Measurements from ENCODE around the gene CLEC10A. TPM values are rescaled to one million over a fixed set of nuclear protein-coding genes. Genes with fewer than 3 reads are reported as not detected.
"Not testable (repeated sequence)": the region's sequence is repeated elsewhere in the genome, so short reads cannot be mapped to it uniquely, and the experiment has no call there.

CLEC10A gene
- total RNA-seq, 1 experiment from 2014 or later: not detected

DNA sequence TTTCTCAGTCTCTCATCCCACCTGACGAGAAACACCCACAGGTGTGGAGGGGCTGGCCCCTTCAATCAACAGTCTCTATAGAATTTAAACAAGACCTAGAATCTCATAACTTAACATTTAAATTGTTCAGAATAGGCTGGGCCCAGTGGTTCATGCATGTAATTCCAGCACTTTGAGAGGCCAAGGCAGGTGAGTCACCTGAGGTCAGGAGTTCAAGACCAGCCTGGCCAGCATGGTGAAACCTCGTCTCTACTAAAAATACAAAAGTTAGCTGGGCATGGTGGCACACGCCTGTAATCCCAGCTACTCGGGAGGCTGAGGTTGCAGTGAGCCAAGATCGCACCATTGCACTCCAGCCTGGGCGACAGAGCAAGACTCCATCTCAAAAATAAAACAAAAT, 9.5 kb upstream of the CLEC10A start:
- DNase-seq (ENCODE audit: low read depth, low spot score); in situ Hi-C loops (cut with HindIII; ENCODE audit: low pct_unique_long_range_greater_than_20kb, low sequenced_read_pairs): not testable (repeated sequence)

DNA sequence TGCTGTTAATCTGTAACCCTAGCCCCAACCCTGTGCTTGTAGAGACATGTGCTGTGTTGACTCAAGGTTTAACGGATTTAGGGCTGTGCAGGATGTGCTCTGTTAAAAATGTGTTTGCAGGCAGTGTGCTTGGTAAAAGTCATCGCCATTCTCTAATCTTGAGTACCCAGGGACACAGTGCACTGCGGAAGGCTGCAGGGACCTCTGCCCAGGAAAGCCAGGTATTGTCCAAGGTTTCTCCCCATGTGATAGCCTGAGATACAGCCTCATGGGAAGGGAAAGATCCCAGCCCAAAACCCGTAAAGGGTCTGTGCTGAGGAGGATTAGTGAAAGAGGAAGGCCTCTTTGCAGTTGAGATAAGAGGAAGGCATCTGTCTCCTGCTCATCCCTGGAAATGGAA, 8.4 kb upstream of the CLEC10A start:
- in situ Hi-C loops (cut with HindIII; ENCODE audit: low pct_unique_long_range_greater_than_20kb, low sequenced_read_pairs); DNase-seq (ENCODE audit: low read depth, low spot score): not testable (repeated sequence)

DNA sequence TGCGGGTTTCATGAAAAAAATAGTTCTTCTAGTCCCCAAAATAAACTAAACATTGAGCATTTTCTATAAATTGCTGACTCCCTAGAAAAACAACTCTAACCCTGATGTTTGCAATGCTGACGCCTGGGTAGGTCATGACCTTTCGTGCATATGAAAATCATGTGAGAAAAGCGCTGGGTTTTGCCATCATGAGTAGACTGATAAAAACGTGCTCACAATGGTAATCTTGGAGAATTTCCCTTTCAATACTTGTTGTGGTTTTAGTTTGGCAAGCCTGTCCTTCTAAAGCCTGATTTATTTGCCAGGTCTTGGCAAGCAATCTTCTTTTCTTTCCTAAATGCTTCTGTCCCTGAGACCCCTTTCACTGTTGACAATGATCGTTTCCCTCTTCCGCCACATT, 4.0 kb upstream of the CLEC10A start:
- in situ Hi-C loops (cut with HindIII; ENCODE audit: low pct_unique_long_range_greater_than_20kb, low sequenced_read_pairs): no loop called here
- DNase-seq (ENCODE audit: low read depth, low spot score): no peak

DNA sequence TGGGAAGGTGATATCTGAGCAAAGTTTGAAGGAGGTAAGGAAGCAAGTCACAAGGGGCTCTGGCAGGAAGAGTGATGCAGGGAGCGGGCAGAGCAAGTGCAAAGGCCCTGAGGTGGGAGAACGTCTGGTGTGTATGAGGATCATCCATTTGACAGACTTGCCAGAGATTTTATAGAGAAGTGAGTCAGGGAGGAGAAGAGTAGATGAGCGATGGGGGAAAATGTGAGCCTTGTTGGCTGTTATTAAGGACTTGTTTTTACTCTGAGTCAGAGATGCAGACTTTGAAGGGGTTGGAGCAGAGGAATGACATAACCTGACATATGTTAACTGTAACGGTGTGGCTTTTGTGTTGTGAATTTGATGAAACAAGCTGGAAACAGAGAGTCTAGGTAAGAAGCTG, 3.5 kb upstream of the CLEC10A start:
- in situ Hi-C loops (cut with HindIII; ENCODE audit: low pct_unique_long_range_greater_than_20kb, low sequenced_read_pairs): no loop called here
- no peak for DNase-seq (ENCODE audit: low read depth, low spot score)

DNA sequence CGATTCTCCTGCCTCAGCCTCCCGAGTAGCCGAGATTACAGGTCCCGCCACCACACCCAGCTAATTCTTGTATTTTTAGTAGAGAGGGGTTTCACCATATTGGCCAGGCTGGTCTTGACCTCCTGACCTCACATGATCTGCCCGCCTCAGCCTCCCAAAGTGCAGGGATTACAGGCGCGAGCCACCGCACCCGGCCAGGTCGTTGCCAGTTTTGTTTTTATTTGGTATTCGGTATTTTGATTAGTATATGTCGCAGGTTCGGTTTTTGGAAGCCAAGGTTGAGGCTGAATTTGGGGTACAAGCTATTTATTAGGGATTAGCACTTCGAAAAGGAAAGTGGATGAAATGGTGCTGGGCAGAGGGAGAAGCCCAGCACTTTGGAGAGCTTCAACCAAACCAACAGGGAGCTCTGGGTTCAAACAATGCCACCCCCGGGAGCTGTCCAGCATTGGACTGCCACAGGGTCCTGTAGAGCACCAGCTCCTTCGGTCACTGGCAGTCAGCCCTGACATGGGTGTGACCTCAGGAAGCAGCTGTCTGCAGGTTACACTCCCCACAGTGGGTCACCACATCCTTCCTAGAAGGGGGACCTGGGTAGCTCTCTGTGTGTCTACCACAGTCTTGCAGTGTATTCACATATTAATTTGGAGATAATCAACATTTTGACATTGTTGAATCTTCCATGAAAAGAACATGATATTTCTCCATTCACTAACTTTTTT, 1.5 kb upstream of the CLEC10A start:
- in situ Hi-C loops (cut with HindIII; ENCODE audit: low pct_unique_long_range_greater_than_20kb, low sequenced_read_pairs): no loop called here
- DNase-seq (ENCODE audit: low read depth, low spot score): no peak

DNA sequence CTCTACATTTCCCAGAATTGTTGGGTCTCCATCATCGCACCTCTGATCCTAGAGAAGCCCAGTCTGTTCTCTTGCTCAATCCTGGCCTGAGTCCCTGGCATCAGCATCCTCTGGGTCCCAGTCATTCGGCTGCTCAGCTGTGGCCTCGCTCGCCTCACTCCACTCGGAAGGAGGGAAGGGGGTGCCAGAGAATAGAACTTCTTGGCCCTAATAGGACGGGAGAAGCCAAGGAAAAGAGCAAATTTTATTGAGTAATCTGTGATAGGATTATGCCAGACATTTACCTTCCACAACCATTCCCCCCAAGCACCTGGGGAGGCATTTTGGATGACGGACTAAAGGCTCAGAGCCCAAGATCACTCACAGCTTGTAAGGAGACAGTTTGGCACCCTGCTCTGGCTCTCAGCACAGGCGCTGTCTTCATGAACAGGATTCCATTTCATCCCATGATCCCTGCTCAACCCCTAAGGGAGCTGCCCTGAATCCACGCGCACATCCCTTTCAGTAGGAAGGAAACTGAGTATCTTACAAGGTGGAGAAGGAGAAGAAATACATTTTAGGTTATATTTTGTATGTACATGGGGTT, 498 bp upstream of the CLEC10A start:
- in situ Hi-C loops (cut with HindIII; ENCODE audit: low pct_unique_long_range_greater_than_20kb, low sequenced_read_pairs): no loop called here
- no peak for DNase-seq (ENCODE audit: low read depth, low spot score)

DNA sequence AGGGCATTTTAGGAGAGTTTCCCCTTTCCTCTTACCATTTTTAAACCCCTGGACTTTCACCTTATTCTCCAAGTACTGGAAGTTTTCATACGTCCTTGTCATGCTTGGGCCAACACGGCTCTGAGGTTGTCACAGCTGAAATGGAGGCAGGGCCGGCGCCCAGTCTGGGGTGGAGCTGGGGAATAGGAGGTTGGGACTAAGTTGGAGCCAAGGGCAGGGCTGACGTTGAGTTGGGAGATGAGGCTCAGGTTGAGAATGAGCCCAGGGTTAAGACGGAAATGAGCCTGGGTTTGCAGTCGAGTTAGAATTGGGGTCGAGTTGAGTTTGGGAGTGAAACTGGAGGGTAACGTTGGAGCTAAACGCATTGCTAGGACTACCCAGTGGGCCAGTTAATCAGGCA, 1.3 kb downstream of the CLEC10A start:
- in situ Hi-C loops (cut with HindIII; ENCODE audit: low pct_unique_long_range_greater_than_20kb, low sequenced_read_pairs): no loop called here
- DNase-seq (ENCODE audit: low read depth, low spot score): no peak

DNA sequence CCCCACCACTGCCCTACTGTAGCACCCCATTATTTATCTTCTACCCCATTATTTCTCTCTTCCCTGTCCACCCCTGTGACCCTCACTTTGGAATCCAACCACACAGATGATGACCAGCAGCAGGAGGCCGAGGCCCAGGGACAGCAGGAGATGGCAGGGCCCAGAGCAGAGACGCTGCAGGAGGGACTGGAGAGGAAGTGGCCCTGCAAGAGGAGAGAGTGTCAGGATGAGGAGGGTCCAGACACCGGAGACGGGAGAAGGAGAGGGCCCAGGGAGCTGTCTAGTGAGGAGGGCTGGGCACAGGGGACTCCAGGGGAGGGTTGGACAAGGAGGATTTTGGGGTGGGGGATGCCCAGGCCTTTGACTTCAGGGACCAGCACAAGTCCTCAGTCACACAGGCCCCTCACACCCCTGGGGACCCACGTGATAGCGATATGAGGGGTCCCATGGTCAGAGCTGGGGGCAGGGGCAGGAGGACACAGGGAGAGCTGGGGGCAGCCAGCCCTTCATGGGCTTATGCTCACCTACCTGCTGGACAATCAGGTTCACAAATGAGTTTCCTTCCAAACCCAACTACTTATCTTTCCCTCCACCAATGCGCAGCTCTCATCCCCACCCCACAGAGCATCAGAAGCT, 2.0 kb downstream of the CLEC10A start:
- in situ Hi-C loops (cut with HindIII; ENCODE audit: low pct_unique_long_range_greater_than_20kb, low sequenced_read_pairs): no loop called here
- no peak for DNase-seq (ENCODE audit: low read depth, low spot score)

DNA sequence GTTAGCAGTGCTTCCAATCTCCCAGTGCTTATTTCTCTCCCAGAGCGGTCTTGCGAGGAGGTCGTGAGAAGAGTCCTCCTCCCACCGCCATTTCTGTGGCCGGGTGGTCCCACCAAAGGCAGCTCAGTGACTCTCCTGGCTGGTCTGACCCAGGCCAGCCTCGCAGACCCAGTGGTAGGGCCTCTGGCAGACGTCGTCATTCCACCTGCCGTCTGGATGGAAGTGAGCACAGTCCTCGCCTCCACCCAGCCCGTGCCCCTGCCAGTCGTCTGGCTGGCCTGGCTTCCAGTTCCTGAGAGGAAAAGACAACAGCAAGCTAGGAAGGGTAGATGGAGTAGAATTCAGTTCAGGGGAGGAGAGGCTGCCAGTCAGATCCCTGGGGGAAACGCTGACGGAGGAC, 5.1 kb downstream of the CLEC10A start:
- no peak for DNase-seq (ENCODE audit: low read depth, low spot score)
- in situ Hi-C loops (cut with HindIII; ENCODE audit: low pct_unique_long_range_greater_than_20kb, low sequenced_read_pairs): no loop called here

DNA sequence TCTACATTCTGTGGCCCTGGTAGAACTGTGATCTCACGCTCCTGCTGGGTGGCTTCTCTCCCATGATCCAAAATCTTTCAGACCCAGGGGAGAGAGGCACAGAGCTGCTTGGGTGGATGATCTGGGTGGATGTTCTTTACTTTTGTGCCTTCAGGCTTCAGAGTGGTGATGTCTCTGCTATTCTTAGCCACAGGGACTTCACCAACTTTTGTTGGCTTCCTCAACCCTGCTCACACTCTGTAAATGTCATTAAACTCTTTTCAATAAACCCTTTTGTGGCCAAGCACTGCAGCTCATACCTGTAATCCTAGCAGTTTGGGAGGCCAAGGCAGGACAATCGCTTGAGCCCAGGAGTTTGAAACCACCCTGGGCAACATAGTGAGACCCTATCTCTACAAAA, 7.6 kb downstream of the CLEC10A start:
- no peak for DNase-seq (ENCODE audit: low read depth, low spot score)
- in situ Hi-C loops (cut with HindIII; ENCODE audit: low pct_unique_long_range_greater_than_20kb, low sequenced_read_pairs): no loop called here

DNA sequence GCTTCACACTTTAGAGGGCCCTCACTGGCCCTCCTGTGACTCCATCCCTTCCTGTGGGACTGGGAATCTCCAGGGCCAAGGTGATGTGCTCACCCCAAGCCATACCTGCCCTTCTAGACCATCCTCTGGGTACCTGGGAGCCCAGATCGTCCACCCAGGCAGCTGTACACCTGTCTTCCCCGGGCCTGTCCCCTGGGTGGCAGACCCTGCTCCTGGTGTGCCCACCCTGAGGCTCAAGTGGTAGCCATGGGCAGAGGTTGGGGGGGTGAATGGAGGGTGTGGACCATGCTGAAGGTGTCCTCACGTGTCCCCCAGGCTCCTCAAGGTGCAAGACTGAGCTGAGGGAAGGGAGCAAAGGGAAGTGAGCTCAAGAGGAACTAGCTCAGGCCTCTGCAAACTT, 9.3 kb downstream of the CLEC10A start:
- in situ Hi-C loops (cut with HindIII; ENCODE audit: low pct_unique_long_range_greater_than_20kb, low sequenced_read_pairs): no loop called here

DNA sequence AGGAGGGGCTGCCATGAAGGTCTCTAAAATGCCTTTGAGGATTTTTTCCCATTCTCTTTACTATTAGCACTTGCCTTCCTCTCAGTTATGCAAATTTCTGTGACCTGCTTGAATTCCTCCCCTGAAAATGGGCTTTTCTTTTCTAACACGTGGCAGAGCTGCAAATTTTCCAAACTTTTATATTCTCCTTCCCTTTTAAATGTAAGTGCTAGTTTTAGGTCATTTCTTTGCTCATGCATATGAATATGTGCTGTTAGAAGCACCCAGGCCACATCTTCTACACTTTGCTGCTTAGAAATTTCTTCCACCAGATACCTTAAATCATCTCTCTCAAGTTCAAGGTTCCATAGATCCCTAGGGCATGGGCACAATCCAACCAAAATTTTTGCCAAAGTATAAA, 11.8 kb downstream of the CLEC10A start:
- in situ Hi-C loops (cut with HindIII; ENCODE audit: low pct_unique_long_range_greater_than_20kb, low sequenced_read_pairs): no loop called here
- no peak for DNase-seq (ENCODE audit: low read depth, low spot score)

More for the DNA sequence above, 9.3 kb downstream of the CLEC10A start:
- no peak for DNase-seq (ENCODE audit: low read depth, low spot score)

DNA sequence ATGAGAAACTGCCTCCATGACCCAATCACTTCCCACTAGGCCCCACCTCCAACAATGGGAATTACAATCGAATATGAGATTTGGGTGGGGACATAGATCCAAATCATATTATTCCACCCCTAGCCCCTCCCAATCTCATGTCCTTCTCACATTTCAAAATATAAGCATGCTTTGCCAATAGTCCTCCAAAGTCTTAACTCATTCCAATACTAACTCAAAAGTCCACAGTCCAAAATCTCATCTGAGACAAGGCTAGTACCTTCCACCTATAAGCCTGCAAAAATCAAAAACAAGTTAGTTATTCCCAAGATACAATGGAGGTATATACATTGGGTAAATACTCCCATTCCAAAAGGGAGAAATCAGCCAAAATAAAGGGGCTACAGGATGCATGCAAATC, 12.9 kb downstream of the CLEC10A start:
- in situ Hi-C loops (cut with HindIII; ENCODE audit: low pct_unique_long_range_greater_than_20kb, low sequenced_read_pairs): no loop called here
- no peak for DNase-seq (ENCODE audit: low read depth, low spot score)

DNA sequence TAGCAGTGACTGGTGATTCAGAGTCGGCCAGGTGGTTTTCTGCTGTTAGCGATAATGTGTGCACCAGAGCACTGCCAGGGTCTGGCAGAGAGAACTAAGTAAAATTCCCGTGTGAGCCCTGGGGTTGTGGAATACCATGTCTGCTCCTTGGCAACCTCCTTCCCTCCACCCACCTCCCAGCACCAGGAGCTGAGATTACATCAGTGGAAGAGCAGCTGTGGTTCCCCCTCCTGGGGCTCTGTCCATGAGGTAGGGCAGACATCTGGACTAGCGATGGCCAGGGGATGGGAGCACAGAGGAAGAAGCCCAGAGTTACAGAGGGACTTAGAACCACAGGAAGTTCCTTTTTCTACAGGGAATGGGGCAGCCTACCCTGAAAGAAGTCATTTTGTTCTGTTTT, 15.8 kb downstream of the CLEC10A start:
- in situ Hi-C loops (cut with HindIII; ENCODE audit: low pct_unique_long_range_greater_than_20kb, low sequenced_read_pairs): no loop called here
- no peak for DNase-seq (ENCODE audit: low read depth, low spot score)

DNA sequence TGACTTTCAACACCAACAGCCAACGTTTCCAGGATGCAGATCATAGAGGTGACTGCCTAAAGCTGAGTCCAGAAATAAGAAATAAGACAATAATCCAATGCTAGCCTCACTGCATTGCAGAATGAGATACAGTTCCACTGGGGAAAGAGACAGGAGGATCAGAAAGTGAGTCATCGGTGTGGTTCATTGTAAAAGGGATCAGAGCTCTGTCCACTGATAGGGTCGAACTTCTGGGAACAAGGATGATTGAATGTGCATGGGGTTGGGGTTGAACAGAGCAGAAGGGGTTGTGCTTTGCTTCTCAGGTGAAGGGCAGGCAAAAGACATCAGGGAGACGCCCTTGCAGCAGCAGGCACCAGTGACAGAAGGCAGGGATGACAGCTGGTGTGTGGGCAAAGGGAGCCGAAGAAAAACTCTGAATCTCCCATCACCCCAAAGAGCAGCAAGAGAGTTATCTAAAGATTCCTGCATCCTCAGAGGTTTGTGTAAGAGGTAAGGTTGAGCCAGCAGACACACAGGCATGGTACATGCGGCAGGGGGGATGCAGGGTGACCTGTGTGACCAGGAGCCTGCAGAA, 16.4 kb downstream of the CLEC10A start:
- DNase-seq (ENCODE audit: low read depth, low spot score): no peak
- in situ Hi-C loops (cut with HindIII; ENCODE audit: low pct_unique_long_range_greater_than_20kb, low sequenced_read_pairs): no loop called here

DNA sequence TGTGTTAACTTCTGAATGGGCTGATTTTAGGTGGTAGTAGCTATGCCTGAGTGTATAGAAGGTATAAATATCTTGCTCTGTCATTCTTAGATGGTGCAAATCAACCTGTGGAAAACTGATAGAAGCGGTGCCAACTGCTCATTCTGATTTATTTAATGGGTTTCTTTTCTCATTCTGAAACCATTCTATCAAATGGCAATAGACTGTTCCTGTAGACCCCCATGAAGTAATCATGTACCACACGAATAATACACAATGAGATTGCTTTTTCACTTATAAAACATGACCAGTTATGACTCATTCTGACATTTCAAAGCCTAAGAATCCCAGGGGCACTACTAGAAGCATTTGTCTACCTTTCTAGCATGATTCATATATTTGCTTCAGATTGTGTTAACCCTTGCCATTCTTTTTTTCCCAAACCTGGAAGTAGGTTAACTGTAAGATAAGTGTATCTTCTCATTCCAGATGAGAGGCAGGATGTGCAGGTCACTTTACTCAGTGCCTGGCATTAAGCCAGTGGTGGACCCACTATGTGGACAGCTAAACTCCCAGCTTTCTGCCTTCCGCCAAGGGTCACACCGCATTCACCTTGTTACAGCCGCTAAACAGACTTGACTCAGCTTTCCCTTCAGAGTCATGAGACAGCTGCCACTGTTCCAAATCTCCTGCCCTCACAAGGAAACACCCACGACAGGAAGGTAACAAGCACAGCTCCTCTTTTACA, 19.7 kb downstream of the CLEC10A start:
- in situ Hi-C loops (cut with HindIII; ENCODE audit: low pct_unique_long_range_greater_than_20kb, low sequenced_read_pairs): no loop called here

DNA sequence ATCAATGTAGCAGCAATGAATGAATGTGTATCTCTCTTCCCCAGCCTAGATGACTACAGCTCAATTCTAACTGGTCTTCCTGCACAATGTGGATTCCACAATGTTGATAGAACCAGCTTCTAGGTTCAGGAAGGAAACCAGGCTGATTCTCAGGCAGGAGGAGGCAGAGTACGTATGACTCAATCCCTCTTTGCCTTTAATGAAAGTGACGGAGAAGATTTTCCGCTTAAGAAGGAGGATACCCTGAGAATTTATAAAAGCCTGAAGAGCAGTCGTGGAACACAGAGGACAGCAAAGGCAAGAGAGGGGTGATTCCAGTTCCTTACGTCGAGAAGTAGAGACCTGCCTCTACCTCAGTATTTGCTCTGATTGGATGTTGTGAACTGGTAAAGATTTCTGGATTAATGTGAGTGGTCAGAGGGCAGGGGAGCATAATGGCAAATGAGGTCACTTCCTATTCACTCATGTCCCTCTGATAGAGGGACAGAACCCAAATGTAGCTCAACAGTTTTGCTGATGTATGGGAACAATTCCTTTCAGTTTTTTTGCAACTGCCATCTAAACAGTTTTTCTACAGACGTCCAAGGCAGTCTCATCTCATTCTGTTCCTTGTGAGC, 21.1 kb downstream of the CLEC10A start:
- in situ Hi-C loops (cut with HindIII; ENCODE audit: low pct_unique_long_range_greater_than_20kb, low sequenced_read_pairs): no loop called here
- no peak for DNase-seq (ENCODE audit: low read depth, low spot score)

More for the DNA sequence above, 19.7 kb downstream of the CLEC10A start:
- peak; percentile 82 for DNase-seq (ENCODE audit: low read depth, low spot score)

DNA sequence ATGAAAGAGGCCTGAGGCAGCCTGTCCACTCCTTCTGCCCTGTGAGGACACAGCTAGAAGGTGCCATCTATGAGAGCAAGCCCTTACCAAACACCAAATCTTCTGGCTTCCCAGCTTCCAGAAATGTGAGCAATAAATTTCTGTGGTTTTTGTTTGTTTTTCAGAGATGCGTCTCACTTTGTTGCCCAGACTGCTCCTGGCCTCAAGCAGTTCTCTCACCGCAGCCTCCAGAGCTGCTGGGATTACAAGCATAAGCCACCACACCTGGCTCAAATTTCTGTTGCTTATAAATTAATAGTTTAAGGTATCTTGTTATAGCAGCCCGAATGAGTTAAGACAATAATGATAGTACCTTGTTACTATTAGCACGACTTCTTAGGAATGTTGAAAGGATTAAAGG, 23.7 kb downstream of the CLEC10A start:
- in situ Hi-C loops (cut with HindIII; ENCODE audit: low pct_unique_long_range_greater_than_20kb, low sequenced_read_pairs): no loop called here
- DNase-seq (ENCODE audit: low read depth, low spot score): no peak

Measured in SK-MEL-5 (cell line).